ENCODE data around the gene CARD18.

Gene CARD18, protein sequence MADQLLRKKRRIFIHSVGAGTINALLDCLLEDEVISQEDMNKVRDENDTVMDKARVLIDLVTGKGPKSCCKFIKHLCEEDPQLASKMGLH

DNA sequence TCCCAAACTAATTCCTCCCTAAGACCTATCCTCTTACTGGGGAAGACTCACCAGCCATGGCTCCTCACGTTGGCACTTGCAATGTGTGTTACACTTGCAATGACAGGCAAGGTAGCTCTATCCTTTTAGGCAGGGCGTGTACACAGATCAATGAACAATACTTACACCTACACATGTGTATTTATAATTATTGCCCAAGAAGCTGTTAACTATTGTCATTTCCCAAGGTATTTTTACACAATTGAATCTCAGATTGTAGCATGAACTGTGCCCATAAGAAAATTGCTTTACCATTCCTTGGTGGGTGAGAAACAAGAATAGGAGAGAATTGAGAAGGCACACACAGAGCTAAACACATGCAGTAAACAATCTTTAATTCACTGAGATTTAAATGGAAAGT is at the start of gene CARD18:
Gene CARD18, minus strand, starts transcription at position 101 of the 400 bp plus-strand sequence. Its CDS starts 43 bp downstream, at position 58.
- DNase-seq (ENCODE audit: low read depth in 3 of 3) = no peak

GRCh38 chr11:105183987-105184386 is 44.4 kb upstream of the CARD18 start:
- no peak for DNase-seq (ENCODE audit: low read depth in 3 of 3)

GRCh38 chr11:105183426-105183825 is 43.9 kb upstream of the CARD18 start:
- DNase-seq (ENCODE audit: low read depth in 3 of 3) = no peak

DNA sequence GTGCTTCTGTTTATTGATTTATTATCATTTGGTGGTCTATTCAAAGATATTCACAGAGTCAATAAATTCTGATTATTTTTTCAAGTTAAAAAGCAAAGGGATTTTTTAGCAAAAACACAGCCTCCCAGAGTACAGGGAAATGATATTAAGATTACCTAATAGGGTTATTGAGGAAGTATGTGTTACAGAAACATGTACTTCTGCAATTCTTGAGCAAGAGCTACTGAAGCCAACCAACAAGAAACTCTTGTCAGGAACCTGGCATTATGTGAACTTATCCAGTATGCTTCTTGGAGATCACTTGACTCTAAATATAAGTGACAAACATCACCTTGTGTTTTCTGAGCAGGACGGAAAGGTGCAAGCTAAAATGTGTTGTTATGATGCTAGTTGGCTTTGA is 42.0 kb upstream of the CARD18 start:
- DNase-seq (ENCODE audit: low read depth in 3 of 3) = no peak

DNA sequence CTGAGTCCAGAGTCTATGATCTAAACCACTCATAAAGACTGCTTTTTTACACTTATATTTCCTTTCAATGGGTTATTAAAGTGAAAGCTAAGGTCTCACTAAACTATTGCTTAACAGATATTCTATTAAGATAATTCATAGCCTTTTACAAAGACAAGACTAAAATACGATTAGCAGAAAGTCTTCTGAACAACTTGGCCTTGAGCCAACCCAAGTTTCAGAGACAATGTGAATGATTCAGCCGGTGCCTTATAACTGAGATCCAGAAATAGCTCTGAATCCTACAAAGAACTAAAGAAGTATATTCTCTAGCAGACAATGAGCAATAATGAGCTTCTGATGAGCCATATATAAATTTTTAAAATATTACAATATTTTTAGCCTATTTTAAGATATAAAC is 41.5 kb upstream of the CARD18 start:
- no peak for DNase-seq (ENCODE audit: low read depth in 3 of 3)

GRCh38 chr11:105179542-105180278 is 40.1 kb upstream of the CARD18 start:
- DNase-seq (ENCODE audit: low read depth in 3 of 3) = no peak

- DNase-seq (ENCODE audit: low read depth in 3 of 3) = no peak
These were observed 38.1 kb upstream of the CARD18 start for GRCh38 chr11:105177658-105178057.

- DNase-seq (ENCODE audit: low read depth in 3 of 3) = no peak
These were observed 28.9 kb upstream of the CARD18 start for GRCh38 chr11:105168457-105168856.

GRCh38 chr11:105167244-105167643 is 27.7 kb upstream of the CARD18 start:
- DNase-seq (ENCODE audit: low read depth in 3 of 3) = no peak

DNA sequence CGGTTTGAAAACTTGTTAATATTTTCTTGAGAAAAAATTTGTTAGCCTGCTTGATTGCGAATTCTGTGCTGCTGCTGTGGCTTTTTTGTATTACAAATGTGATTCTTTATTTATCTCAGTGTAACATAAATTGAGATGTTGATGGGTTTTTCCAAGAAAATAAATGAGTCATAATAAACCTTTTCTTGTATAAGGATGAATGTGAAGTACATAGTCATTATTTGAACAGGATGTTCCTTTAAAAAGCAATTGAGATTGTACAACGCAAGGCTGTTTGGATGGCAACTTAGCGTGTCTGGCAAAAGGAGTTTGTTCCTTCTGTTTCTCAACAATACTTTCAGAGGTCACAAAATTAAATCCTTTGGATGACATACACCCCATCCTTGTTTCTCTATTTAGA is 24.6 kb upstream of the CARD18 start:
- DNase-seq (ENCODE audit: low read depth in 3 of 3) = no peak

GRCh38 chr11:105162506-105162905 is 22.9 kb upstream of the CARD18 start:
- DNase-seq (ENCODE audit: low read depth in 3 of 3) = no peak

DNA sequence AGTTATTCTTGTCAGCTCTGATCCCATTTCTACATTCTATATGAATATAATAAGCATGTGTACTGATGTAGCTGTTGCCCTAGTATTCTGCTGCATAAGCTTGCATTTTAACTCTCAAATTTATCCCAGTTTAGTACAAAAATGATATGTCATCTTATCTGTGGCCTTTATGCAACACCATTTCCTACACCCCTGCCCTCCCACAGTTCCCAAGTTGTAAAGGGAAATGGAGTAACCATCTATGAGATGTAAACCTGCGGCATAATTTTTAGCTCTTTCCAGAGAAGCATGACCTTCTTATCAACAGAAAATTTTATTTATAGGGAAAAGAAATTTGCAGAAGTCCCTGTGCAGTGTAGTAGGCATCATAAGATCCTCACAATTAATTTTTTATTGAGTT is 18.9 kb upstream of the CARD18 start:
- no peak for DNase-seq (ENCODE audit: low read depth in 3 of 3)

DNA sequence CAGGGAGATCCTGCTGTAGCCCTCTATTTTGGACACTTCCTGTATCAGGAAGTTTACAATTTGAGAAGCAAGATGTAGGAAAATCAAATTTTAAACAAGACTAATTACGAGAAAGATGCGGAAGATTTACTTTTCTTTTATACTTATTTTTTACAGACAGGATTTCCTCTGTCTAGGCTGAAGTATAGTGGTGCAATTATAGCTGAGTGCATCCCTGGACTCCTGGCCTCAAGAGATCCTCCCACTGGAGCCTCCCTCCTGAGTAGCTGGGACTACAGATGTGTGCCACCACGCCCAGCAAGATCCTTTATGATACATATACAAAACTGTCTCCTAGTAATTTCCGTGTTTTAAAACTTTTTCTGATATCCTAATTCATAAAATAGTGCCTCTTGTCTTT is 17.2 kb upstream of the CARD18 start:
- DNase-seq (ENCODE audit: low read depth in 3 of 3) = no peak

- DNase-seq (ENCODE audit: low read depth in 3 of 3) = no peak
These were observed 16.7 kb upstream of the CARD18 start for GRCh38 chr11:105156231-105156630.

GRCh38 chr11:105155679-105156078 is 16.1 kb upstream of the CARD18 start:
- DNase-seq (ENCODE audit: low read depth in 3 of 3) = no peak

DNA sequence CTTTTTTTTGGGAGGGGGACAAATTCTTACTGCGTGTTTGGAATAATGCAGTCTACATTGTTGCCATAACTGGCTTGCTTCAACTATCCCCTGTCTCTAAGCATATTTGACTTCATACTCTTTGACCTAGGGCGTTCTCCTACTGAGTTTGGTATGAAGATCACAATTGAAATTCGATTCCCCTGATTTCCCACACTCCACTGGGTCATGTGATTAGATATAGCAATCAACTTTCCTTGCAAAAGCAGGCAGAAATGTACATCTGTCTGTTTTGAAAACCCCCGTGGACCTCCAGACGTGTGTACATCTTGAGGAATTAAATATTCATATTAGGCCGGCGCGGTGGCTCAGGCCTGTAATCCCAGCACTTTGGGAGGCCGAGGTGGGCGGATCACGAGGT is 13.8 kb upstream of the CARD18 start:
- no peak for DNase-seq (ENCODE audit: low read depth in 3 of 3)

DNA sequence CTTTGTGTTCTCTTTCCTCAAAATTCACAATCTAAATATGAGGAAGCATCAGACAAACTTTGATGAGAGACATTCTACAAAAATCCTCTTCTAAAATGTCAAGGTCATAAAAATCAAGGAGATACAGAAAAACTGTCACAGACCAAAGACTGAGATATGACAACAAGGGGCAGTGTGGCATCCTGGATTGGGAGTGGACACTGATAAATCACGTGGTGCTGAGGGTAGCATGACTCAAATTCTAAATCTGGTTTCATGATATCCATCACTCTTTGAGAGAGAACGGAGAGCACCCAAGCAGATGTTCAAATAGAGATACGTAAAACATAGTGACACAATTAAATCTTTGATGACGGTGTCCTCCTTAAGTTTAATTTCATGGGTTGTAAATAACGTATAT is 13.0 kb upstream of the CARD18 start:
- DNase-seq (ENCODE audit: low read depth in 3 of 3) = no peak

DNA sequence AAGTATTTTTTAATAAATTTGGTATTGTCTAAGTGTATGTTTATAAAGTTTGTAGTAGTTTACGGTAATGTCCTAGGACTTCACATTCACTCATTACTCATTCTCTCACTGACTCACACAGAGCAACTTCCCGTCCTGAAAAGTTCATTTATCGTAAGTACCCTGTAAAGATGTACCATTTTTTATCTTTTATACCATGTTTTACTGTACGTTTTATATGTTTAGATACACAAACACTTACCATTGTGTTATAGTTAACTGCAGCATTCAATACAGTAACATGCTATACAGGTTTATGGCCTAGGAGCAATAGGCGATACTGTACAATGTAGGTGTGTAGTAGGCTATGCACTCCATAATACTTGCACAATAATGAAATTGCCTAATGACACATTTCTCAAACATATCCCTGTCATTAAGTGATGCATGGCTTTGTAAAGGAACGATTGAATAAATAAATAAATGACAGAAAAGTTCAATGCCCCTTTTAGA is 12.5 kb upstream of the CARD18 start:
- no peak for DNase-seq (ENCODE audit: low read depth in 3 of 3)

DNA sequence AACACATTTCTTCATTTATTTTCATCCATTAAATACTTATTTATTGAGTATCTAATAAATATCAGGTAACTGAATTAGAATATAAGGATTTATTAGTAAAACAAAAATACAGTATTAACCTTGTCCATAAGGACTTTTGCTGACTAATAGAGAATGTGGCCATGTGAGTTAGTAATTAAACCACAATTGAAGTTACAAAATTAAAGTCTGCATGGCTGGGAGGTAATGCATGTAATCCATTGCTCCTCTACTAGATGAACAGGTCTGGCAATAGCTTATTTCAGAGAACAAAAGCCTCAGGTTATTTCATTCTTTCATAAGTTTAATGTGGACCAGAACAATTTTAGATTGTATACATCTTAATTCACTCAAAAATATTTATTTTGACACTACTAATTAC is 9.9 kb upstream of the CARD18 start:
- DNase-seq (ENCODE audit: low read depth in 3 of 3) = no peak

- DNase-seq (ENCODE audit: low read depth in 3 of 3) = no peak
These were observed 8.7 kb upstream of the CARD18 start for GRCh38 chr11:105148241-105148640.

- DNase-seq (ENCODE audit: low read depth in 3 of 3) = no peak
These were observed 5.3 kb upstream of the CARD18 start for GRCh38 chr11:105144887-105145286.

DNA sequence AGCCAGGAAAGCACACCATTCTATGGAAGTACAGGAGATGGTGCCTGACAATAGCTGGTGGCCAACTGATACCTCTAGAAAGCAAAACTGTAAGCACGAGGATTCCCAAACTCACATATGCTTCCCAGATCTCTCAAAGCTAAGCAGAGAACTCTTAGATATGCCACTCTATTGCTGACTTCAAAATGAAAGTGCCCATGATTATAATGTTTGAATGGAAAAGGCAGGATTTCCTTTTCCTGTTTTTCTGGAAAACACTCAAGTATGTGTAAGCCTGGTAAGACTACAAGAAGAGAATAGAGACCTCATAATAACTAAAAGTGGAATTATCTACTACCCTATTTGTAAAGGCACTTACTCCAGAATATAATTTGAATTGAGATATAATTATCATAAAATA is 2.6 kb upstream of the CARD18 start:
- DNase-seq (ENCODE audit: low read depth in 3 of 3) = no peak

GRCh38 chr11:105137286-105137685 is 2.3 kb downstream of the CARD18 start:
- no peak for DNase-seq (ENCODE audit: low read depth in 3 of 3)

GRCh38 chr11:105135883-105136282 is 3.7 kb downstream of the CARD18 start:
- no peak for DNase-seq (ENCODE audit: low read depth in 3 of 3)

All from stimulated activated CD4-positive, alpha-beta T cell treated with anti-CD3 and anti-CD28 coated beads, TNF-alpha, amount 100 ng/mL, for 48 hours (primary cell).